GM23248 (cell line): Measurements from ENCODE around the gene GARNL3.

ENCODE experiments used
- EZH2 ChIP-seq: fragments of 200-600 bp; sonication (generic); IDR thresholded peaks from 2 replicates; pipeline ENCODE4 v1.6.1; 2018; ENCODE audit warnings: antibody characterized with exemption, mild to moderate bottlenecking; ENCODE audit not compliant: insufficient read depth, poor library complexity, severe bottlenecking
- EZH2phosphoT487 ChIP-seq: fragments of 200-600 bp; sonication (generic); IDR thresholded peaks from 2 replicates; pipeline ENCODE4 v1.6.1; 2018; ENCODE audit warnings: antibody characterized with exemption, moderate library complexity, mild to moderate bottlenecking, low read depth; ENCODE audit not compliant: insufficient read depth

- TF ChIP-seq EZH2 = no peak
- TF ChIP-seq EZH2phosphoT487 = no peak
Observed at GRCh38 chr9:127358770-127359169, 94.2 kb downstream of the GARNL3 start.
